Pancreas (tissue), 10 donors: ENCODE measurements around the gene RHOXF1. TPM values are rescaled to one million over a fixed set of nuclear protein-coding genes. Genes with fewer than 3 reads are reported as not detected.
"Not testable (repeated sequence)": the region's sequence is repeated elsewhere in the genome, so short reads cannot be mapped to it uniquely, and the experiment has no call there.

Experiments used
- ATAC-seq, 4 donors: fragments of 200-7000 bp; cut with Tn5 transposase; one replicate each; pipeline versions ENCODE4 v1.8.0 to v1.9.1; 2020; ENCODE audit warnings: mild to moderate bottlenecking in 4 of 4, moderate library complexity in 4 of 4
- DNase-seq, 6 donors: peaks; one replicate each; pipeline ENCODE4 v3.0.0-alpha.2; 2020
- FAIRE-seq: peaks from 2 replicates; lab custom pipeline; 2012; peaks lifted over from hg19 to GRCh38; lab: Jason Lieb, UNC
- H3K27ac ChIP-seq, 4 donors: fragments of 200-600 bp; sonication (generic); 1 replicate in 3 of 4; 2 replicates in 1 of 4; pipeline versions ENCODE4 v1.5.0 to v1.8.0; 2020
- H3K27me3 ChIP-seq, 4 donors: fragments of 200-600 bp; one replicate each; pipeline ENCODE4 v1.8.0; 2021
- H3K36me3 ChIP-seq, 3 donors: fragments of 200-600 bp; sonication (generic) in 1 of 3; one replicate each; pipeline versions ENCODE4 v1.5.0 to v1.8.0; 2020 to 2021
- H3K4me1 ChIP-seq, 3 donors: fragments of 200-600 bp; one replicate each; pipeline ENCODE4 v1.8.0; 2021
- H3K4me3 ChIP-seq, 4 donors: fragments of 200-600 bp; sonication (generic) in 2 of 4; one replicate each; pipeline versions ENCODE4 v1.5.0 to v1.8.0; 2020 to 2021
- H3K9me3 ChIP-seq, 4 donors: fragments of 200-600 bp; one replicate each; pipeline ENCODE4 v1.8.0; 2021
- CTCF ChIP-seq, 4 donors: fragments of 200-600 bp; sonication (generic) in 3 of 4; IDR thresholded peaks; one replicate each; pipeline versions ENCODE4 v1.5.0 to v1.8.0; 2021; ENCODE audit warnings: antibody characterized with exemption in 4 of 4
- WGBS, 2 donors: extraction: QIAGEN DNeasy Blood & Tissue Kit; methylation state at CpG; one replicate each; pipeline ENCODE4 v1.1.7; 2013; 5-methylcytosine and 5-hydroxymethylcytosine counted together
- intact Hi-C, 3 donors: fragments of 100-400 bp; cut with DNase I; formaldehyde crosslinking; loops; one replicate each; pipeline versions ENCODE4 v1.11.1 to v1.14.2; 2022
- polyA plus RNA-seq, 2 donors: library from polyadenylated mRNA; stranded (reverse); fragments of 200-250 nt; gene quantifications; one replicate each; pipeline ENCODE4 v1.2.3, GENCODE V29; 2013
- total RNA-seq, 6 donors: library from RNA; stranded (reverse); fragmentation: NEBNext Ultra II Directional in 4 of 6; extraction: Animal tissue kit (Norgen Biotek cat#: 25700) in 4 of 6; gene quantifications; one replicate each; pipeline versions ENCODE4 v1.2.1 to v1.2.4, GENCODE V29; 2021 to 2023
- donor health status: healthy with polysubstance abuse.
- donor health status: DM: no; HTN: no; CAD: no; lungs with moderate emphysema.
- donor health status: DM: no; HTN: no; CAD: no.
- donor health status: control.
- donor health status: control.
- donor health status: Bipolar disorder and iron deficiency.
- donor health status: DM: yes; HTN: yes; CAD: no.
- donor health status: DM: no; HTN: no; CAD: no.
- donor health status: DM: no; HTN: no; CAD: no.
- donor health status: DM: yes; HTN: yes; CAD: no.

RHOXF1 gene
- total and polyA plus RNA-seq, 8 donors = 0.28 to 1.0 (median 0.61) TPM; not detected in 5

GRCh38 chrX:120136840-120137239, 21.1 kb upstream of the RHOXF1 start:
- H3K4me3 ChIP-seq = no peak overlapping the region
- no peaks in the 10 kb centered on the region for H3K9me3 ChIP-seq
- FAIRE-seq = no peak
- intact Hi-C loops = no loop called here
- H3K4me1 ChIP-seq = no peaks in the 10 kb centered on the region
- no peak for DNase-seq
- no peak for ATAC-seq
- no peak for TF ChIP-seq CTCF (IDR thresholded peaks at IDR 0.05)
- peaks cover 0 to 5% (median 0%) of the 10 kb centered on the region in 4 donors for H3K27me3 ChIP-seq
- WGBS, 2 donors = 39 to 42% methylated on average over 3 of the region's 3 CpGs
- no peaks in the 10 kb centered on the region for H3K36me3 ChIP-seq
- H3K27ac ChIP-seq = no peak overlapping the region

DNA sequence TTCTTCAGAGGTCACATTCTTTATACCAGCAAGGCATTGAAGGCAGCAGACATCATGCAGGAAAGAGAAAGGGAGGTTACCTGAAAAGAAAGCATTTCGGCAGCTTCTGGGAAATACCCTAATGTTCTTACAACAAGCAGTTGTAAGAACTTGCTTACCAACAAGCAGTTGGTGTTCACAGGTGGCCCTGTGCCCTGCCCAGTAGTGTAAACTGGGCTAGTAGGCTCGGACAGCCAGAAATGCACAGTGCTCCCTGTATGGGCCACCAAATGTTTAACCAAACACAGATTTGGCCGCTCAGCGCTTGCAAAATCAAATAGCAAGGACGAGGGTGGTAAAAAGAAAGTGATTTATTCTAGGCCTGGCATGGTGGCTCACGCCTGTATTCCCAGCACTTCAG, 20.4 kb upstream of the RHOXF1 start:
- TF ChIP-seq CTCF (IDR thresholded peaks at IDR 0.05) = no peak
- intact Hi-C loops = no loop called here
- H3K36me3 ChIP-seq = no peaks in the 10 kb centered on the region
- FAIRE-seq = no peak
- H3K9me3 ChIP-seq = no peaks in the 10 kb centered on the region
- peaks cover 0 to 5% (median 0%) of the 10 kb centered on the region in 4 donors for H3K27me3 ChIP-seq
- 57 to 71% methylated on average over 6 of the region's 6 CpGs for WGBS, 2 donors
- no peak overlapping the region for H3K27ac ChIP-seq
- no peak for DNase-seq
- ATAC-seq = no peak
- no peak overlapping the region for H3K4me3 ChIP-seq
- no peaks in the 10 kb centered on the region for H3K4me1 ChIP-seq

DNA sequence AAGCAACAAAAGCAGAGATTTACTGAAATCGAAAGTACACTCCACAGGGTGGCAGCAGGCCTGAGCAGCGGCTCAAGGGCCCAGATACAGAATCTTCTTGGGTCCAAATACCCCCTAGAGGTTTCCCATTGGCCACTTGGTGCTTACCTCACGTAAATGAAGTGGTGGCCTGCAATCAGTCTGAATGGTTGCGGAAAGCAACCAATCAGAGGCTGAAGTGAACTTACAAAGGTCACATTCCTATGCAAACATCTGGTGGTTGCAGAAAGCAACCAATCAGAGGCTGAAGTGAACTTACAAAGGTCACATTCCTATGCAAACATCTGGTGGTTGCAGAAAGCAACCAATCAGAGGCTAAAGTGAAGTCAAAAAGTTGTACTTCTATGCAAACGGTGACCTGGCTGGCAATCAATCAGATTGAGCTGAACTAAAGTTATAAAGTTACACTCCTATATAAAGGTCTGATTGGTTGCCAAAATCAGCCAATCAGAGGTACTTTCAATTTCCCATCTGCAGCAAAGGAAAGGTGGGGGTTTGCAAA, 12.7 kb upstream of the RHOXF1 start:
- H3K9me3 ChIP-seq, H3K4me1 ChIP-seq, H3K27me3 ChIP-seq, FAIRE-seq, ATAC-seq, H3K4me3 ChIP-seq, intact Hi-C loops, H3K36me3 ChIP-seq, H3K27ac ChIP-seq, DNase-seq: not testable (repeated sequence)
- WGBS, 2 donors = 68 to 84% methylated on average over 5 of the region's 5 CpGs

DNA sequence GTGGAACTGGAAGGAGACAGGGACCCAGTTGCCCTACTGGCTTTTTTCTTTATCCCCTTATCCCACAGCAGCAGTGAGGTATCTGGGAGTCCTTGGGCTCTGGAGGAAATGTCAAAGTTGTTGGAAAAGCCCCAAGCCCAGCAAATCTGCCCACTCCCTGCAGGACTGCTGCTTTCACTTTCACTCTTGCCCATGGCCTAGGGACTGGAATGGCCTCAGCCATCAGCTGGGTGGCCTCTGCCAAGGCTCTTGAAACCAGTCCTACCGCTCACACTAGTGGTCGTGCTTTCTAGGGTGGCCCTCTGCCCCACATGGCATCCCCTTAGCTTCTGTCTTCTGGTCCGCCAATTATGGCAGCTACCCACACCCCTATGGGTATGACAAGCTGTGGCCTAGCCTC, 9.7 kb upstream of the RHOXF1 start:
- DNase-seq (peak in 1 of 6 donors; percentile 18), ATAC-seq (peak in 2 of 4 donors; percentile 57 to 77), FAIRE-seq (no peak)
- Histone ChIP-seq H3K9me3 (no peaks in the 10 kb centered on the region), H3K4me3 (no peak overlapping the region), H3K27me3 (peaks cover 0 to 3% (median 1%) of the 10 kb centered on the region in 4 donors), H3K4me1 (no peaks in the 10 kb centered on the region), H3K36me3 (no peaks in the 10 kb centered on the region), H3K27ac (no peak overlapping the region)
- intact Hi-C loops = no loop called here
- no peak for TF ChIP-seq CTCF (IDR thresholded peaks at IDR 0.05)
- 87 to 89% methylated on average over 3 of the region's 3 CpGs for WGBS, 2 donors

DNA sequence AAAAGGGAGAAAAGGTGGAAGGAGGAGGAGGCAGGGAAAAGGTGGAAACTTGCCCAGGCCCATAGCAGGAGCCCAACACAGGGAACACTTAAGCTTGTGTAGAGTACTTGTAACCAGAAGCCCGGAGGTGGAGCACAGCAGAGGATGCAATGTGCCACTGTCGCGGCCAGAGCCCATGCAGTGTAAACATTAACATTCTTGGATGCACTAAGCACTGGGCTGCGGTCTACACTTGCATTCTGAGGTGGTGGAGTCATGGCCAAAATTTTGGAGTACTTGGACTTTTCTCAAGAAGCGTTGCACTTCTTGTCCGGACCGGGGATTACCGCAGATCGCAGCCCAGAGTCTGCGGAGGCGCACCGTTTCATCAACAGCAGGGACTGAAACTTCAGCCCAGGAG, 4.5 kb upstream of the RHOXF1 start:
- Histone ChIP-seq H3K9me3 (no peaks in the 10 kb centered on the region), H3K4me1 (no peaks in the 10 kb centered on the region), H3K36me3 (no peaks in the 10 kb centered on the region), H3K4me3 (no peak overlapping the region), H3K27ac (no peak overlapping the region), H3K27me3 (peaks cover 0 to 2% (median 0%) of the 10 kb centered on the region in 4 donors)
- FAIRE-seq (no peak), DNase-seq (no peak), ATAC-seq (no peak)
- 80 to 83% methylated on average over 12 of the region's 12 CpGs for WGBS, 2 donors
- no peak for TF ChIP-seq CTCF (IDR thresholded peaks at IDR 0.05)
- intact Hi-C loops = no loop called here
